Measurements from ENCODE around the gene MDFI. TPM values are rescaled to one million over a fixed set of nuclear protein-coding genes. Genes with fewer than 3 reads are reported as not detected.

MDFI gene
- total RNA-seq, 2 experiments from 2014 or later, result not detected

DNA sequence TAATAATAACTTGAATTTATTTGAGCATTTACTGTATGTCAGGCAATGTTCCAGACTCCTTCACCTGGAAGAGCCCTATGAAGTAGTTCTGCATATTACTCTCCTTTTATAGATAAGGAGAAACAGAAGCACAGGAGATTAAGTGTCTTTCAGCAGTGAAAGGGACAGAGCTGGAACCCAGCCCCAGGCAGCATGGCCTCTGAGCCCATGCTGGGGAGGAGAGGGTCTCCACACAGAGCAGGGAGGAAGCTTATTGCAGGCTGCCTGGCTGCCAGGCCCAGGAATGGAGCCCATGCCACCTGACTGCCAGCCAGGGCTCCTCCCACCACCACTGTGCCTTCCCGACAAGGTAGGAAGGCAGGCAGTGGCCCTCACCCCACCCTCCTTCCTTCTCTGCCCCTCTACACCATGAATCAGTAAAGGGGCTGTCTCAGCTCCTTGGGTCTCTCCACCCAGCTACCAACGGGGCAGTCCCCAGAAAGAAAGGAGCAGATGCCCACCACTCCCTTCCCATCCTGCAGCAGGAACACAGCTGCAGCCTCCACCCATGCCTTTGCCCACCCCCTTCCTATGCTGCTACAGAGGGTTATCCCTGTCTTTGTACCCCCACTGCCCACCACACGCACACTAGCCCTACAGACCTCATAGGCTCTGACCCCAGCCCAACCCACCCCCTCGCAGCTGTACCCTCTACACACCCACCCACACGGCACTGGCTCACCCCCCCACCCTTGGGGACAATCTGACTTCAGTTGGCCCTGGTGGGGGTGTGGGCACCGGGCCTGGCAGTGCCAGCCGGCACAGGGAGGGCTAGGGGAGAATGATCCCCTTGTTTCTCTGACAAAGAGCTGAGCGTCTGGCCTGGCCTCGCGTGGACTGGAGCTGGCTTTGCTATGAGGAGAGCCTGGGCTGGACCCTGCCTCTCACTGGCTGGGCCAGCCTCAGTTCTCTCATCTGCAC is 55.3 kb downstream of the MDFI start:
- H3K9me3 ChIP-seq (ENCODE audit: low read length), result no peaks in the 10 kb centered on the region
- peaks cover 55% of the 10 kb centered on the region for H3K36me3 ChIP-seq (ENCODE audit: insufficient read depth, low read length)
- no peak overlapping the region for H3K27ac ChIP-seq (ENCODE audit: low read depth, low read length, poor library complexity, severe bottlenecking)
- no TSS peak for BruUV-seq (replicated peaks)
- no peak overlapping the region for H2AFZ ChIP-seq (ENCODE audit: low read length)
- no peaks in the 10 kb centered on the region for H3K79me2 ChIP-seq (ENCODE audit: insufficient read depth, low read depth, low read length)
- intact Hi-C loops (cut with micrococcal nuclease; ENCODE audit: unreplicated experiment), result no loop called here
- no peak overlapping the region for H3K4me3 ChIP-seq (ENCODE audit: low read depth, low read length, poor library complexity, severe bottlenecking)
- ChIA-PET POLR2A (no interaction called here), CTCF (ENCODE audit: unreplicated experiment) (interaction anchor here (1.0 kb wide), 2 partner anchors 10 to 40 kb away, joined by 3 read pairs; no protein-coding TSS in a partner anchor)
- no peaks in the 10 kb centered on the region for H3K9me2 ChIP-seq (ENCODE audit: insufficient read depth, low read length)
- no peak overlapping the region for H3K4me2 ChIP-seq (ENCODE audit: low read length)
- no peaks in the 10 kb centered on the region for H4K20me1 ChIP-seq (ENCODE audit: insufficient read depth, low read length)
- H3K4me1 ChIP-seq (ENCODE audit: insufficient read depth, low read length, poor library complexity, severe bottlenecking), result no peaks in the 10 kb centered on the region
- no peak for DNase-seq (ENCODE audit: low spot score)
- TF ChIP-seq, protein P1, sequence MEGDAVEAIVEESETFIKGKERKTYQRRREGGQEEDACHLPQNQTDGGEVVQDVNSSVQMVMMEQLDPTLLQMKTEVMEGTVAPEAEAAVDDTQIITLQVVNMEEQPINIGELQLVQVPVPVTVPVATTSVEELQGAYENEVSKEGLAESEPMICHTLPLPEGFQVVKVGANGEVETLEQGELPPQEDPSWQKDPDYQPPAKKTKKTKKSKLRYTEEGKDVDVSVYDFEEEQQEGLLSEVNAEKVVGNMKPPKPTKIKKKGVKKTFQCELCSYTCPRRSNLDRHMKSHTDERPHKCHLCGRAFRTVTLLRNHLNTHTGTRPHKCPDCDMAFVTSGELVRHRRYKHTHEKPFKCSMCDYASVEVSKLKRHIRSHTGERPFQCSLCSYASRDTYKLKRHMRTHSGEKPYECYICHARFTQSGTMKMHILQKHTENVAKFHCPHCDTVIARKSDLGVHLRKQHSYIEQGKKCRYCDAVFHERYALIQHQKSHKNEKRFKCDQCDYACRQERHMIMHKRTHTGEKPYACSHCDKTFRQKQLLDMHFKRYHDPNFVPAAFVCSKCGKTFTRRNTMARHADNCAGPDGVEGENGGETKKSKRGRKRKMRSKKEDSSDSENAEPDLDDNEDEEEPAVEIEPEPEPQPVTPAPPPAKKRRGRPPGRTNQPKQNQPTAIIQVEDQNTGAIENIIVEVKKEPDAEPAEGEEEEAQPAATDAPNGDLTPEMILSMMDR (conservative IDR thresholded peaks at IDR 0.05; ENCODE audit: low read length), result no peak
- no peak for TF ChIP-seq EZH2phosphoT487 (IDR thresholded peaks at IDR 0.05; ENCODE audit: borderline replicate concordance, low read depth, low read length)

DNA sequence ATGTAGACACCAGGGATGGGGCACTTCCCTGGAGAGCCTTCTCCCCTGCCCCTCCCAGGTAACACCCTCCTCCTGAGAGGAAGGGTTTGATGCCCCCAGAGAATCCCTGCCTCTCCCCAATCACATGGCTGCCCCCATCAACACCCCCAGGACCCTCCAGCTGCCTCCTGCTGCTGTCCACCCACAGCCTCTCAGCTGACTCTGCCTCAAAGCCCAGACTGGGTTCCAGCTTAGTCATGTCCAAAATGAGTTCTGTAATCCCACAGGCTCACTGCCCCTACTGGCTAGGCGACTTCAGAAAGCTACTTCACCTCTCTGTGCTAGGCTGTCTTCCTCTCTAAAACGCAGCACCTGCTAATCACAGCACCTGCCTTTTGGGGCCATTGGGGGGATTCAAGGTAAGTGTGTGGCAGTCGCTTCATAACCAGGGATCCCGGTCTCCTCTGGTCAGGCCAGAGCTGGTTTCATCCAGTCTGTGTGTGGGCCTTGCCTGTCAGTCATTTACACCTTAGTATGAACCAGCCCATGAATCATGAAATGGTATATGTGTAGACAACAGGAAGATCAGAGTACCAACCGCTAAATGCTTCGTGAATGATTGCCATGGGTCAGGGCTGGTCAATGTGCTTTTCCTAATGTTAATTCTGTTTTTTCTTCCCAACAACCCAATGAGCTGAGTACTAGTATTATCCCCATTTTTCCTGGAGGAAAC is 56.7 kb downstream of the MDFI start:
- Histone ChIP-seq H3K4me2 (ENCODE audit: low read length) (no peak overlapping the region), H3K36me3 (ENCODE audit: insufficient read depth, low read length) (peaks cover 55% of the 10 kb centered on the region), H3K27ac (ENCODE audit: low read depth, low read length, poor library complexity, severe bottlenecking) (no peak overlapping the region), H3K4me3 (ENCODE audit: low read depth, low read length, poor library complexity, severe bottlenecking) (no peak overlapping the region), H3K4me1 (ENCODE audit: insufficient read depth, low read length, poor library complexity, severe bottlenecking) (no peaks in the 10 kb centered on the region), H3K9me3 (ENCODE audit: low read length) (no peaks in the 10 kb centered on the region), H2AFZ (ENCODE audit: low read length) (no peak overlapping the region), H3K9me2 (ENCODE audit: insufficient read depth, low read length) (no peaks in the 10 kb centered on the region), H3K79me2 (ENCODE audit: insufficient read depth, low read depth, low read length) (no peaks in the 10 kb centered on the region), H4K20me1 (ENCODE audit: insufficient read depth, low read length) (no peaks in the 10 kb centered on the region; the same call in 1 of the 2 replicates)
- ChIA-PET CTCF (ENCODE audit: unreplicated experiment) (interaction anchor here (0.6 kb wide), 1 partner anchor 244 kb away, joined by 3 read pairs; no protein-coding TSS in a partner anchor), POLR2A (interaction anchor here (1.5 kb wide), 1 partner anchor 10 kb away, joined by 4 read pairs; no protein-coding TSS in a partner anchor)
- TF ChIP-seq, protein P1 (conservative IDR thresholded peaks at IDR 0.05; ENCODE audit: low read length), result no peak
- no peak for TF ChIP-seq EZH2phosphoT487 (IDR thresholded peaks at IDR 0.05; ENCODE audit: borderline replicate concordance, low read depth, low read length)
- no TSS peak for BruUV-seq (replicated peaks)
- DNase-seq (ENCODE audit: low spot score), result no peak
- intact Hi-C loops (cut with micrococcal nuclease; ENCODE audit: unreplicated experiment), result loop anchor here (5.0 kb wide), 1 partner anchor 37 kb away; no protein-coding TSS in a partner anchor
